ENCODE measurements around the gene NMS. TPM values are rescaled to one million over a fixed set of nuclear protein-coding genes. Genes with fewer than 3 reads are reported as not detected.

Gene NMS
- total and polyA plus RNA-seq, 2 experiments from 2014 or later, result not detected

GRCh38 chr2:100502782-100503181 is 32.5 kb downstream of the NMS start:
- H3K4me1 ChIP-seq (ENCODE audit: insufficient read depth), result no peaks in the 10 kb centered on the region
- H3K9me3 ChIP-seq (ENCODE audit: low read depth), result no peaks in the 10 kb centered on the region
- H4K20me1 ChIP-seq (ENCODE audit: insufficient read depth, poor library complexity, severe bottlenecking), result no peaks in the 10 kb centered on the region
- no peak for DNase-seq (ENCODE audit: low spot score)
- no peak for TF ChIP-seq EZH2 (IDR thresholded peaks at IDR 0.05; ENCODE audit: borderline replicate concordance)
- no peak for TF ChIP-seq EZH2phosphoT487 (IDR thresholded peaks at IDR 0.05; ENCODE audit: low read depth, severe bottlenecking, unreplicated experiment)
- no peaks in the 10 kb centered on the region for H3K27me3 ChIP-seq
- H3K9me2 ChIP-seq (replicated peaks; ENCODE audit: insufficient read depth), result no peaks in the 10 kb centered on the region
- H3K27ac ChIP-seq, result no peak overlapping the region
- WGBS (ENCODE audit: low lambda C conversion rate, missing lambda C conversion rate), result 86% methylated on average over 2 of the region's 2 CpGs
- no peak overlapping the region for H2AFZ ChIP-seq
- H3K79me2 ChIP-seq, result no peaks in the 10 kb centered on the region
- no peak overlapping the region for H3K4me2 ChIP-seq
- no peak overlapping the region for H3K4me3 ChIP-seq
- H3K36me3 ChIP-seq (replicated peaks; ENCODE audit: insufficient read depth, low read depth), result no peaks in the 10 kb centered on the region

GRCh38 chr2:100504542-100504941 is 34.3 kb downstream of the NMS start:
- H3K36me3 ChIP-seq (replicated peaks; ENCODE audit: insufficient read depth, low read depth), result no peaks in the 10 kb centered on the region
- H3K27me3 ChIP-seq, result no peaks in the 10 kb centered on the region
- H3K4me1 ChIP-seq (ENCODE audit: insufficient read depth), result no peaks in the 10 kb centered on the region
- no peak for DNase-seq (ENCODE audit: low spot score)
- H3K79me2 ChIP-seq, result no peaks in the 10 kb centered on the region
- no peak overlapping the region for H3K4me3 ChIP-seq
- TF ChIP-seq EZH2 (IDR thresholded peaks at IDR 0.05; ENCODE audit: borderline replicate concordance) (no peak), CTCF (IDR thresholded peaks at IDR 0.05; ENCODE audit: poor library complexity) (no peak), EZH2phosphoT487 (IDR thresholded peaks at IDR 0.05; ENCODE audit: low read depth, severe bottlenecking, unreplicated experiment) (no peak)
- no peak overlapping the region for H2AFZ ChIP-seq
- H3K9me2 ChIP-seq (replicated peaks; ENCODE audit: insufficient read depth), result no peaks in the 10 kb centered on the region
- H3K9me3 ChIP-seq (ENCODE audit: low read depth), result no peaks in the 10 kb centered on the region
- no peak overlapping the region for H3K4me2 ChIP-seq
- no peak overlapping the region for H3K27ac ChIP-seq
- H4K20me1 ChIP-seq (ENCODE audit: insufficient read depth, poor library complexity, severe bottlenecking), result no peaks in the 10 kb centered on the region

GRCh38 chr2:100509066-100509465 is 38.8 kb downstream of the NMS start:
- Histone ChIP-seq H3K9me2 (replicated peaks; ENCODE audit: insufficient read depth) (no peaks in the 10 kb centered on the region), H3K27ac (no peak overlapping the region), H3K4me3 (no peak overlapping the region), H3K4me2 (no peak overlapping the region), H3K27me3 (no peaks in the 10 kb centered on the region), H2AFZ (no peak overlapping the region), H3K36me3 (replicated peaks; ENCODE audit: insufficient read depth, low read depth) (no peaks in the 10 kb centered on the region), H3K9me3 (ENCODE audit: low read depth) (no peaks in the 10 kb centered on the region), H4K20me1 (ENCODE audit: insufficient read depth, poor library complexity, severe bottlenecking) (no peaks in the 10 kb centered on the region), H3K4me1 (ENCODE audit: insufficient read depth) (no peaks in the 10 kb centered on the region), H3K79me2 (no peaks in the 10 kb centered on the region)
- no peak for DNase-seq (ENCODE audit: low spot score)
- 90% methylated on average over 7 of the region's 7 CpGs for WGBS (ENCODE audit: low lambda C conversion rate, missing lambda C conversion rate)
- no peak for TF ChIP-seq CTCF (IDR thresholded peaks at IDR 0.05; ENCODE audit: poor library complexity)
- TF ChIP-seq EZH2 (IDR thresholded peaks at IDR 0.05; ENCODE audit: borderline replicate concordance), result no peak

GRCh38 chr2:100513650-100514049 is 43.4 kb downstream of the NMS start:
- Histone ChIP-seq H3K27me3 (no peaks in the 10 kb centered on the region), H3K4me1 (ENCODE audit: insufficient read depth) (no peaks in the 10 kb centered on the region), H3K79me2 (no peaks in the 10 kb centered on the region), H2AFZ (no peak overlapping the region), H3K27ac (no peak overlapping the region), H3K4me2 (no peak overlapping the region), H3K9me2 (replicated peaks; ENCODE audit: insufficient read depth) (no peaks in the 10 kb centered on the region), H3K36me3 (replicated peaks; ENCODE audit: insufficient read depth, low read depth) (no peaks in the 10 kb centered on the region), H4K20me1 (ENCODE audit: insufficient read depth, poor library complexity, severe bottlenecking) (no peaks in the 10 kb centered on the region), H3K4me3 (no peak overlapping the region), H3K9me3 (ENCODE audit: low read depth) (no peaks in the 10 kb centered on the region)
- DNase-seq (ENCODE audit: low spot score), result no peak
- 73% methylated on average over 4 of the region's 4 CpGs for WGBS (ENCODE audit: low lambda C conversion rate, missing lambda C conversion rate)
- TF ChIP-seq EZH2phosphoT487 (IDR thresholded peaks at IDR 0.05; ENCODE audit: low read depth, severe bottlenecking, unreplicated experiment), result no peak
- TF ChIP-seq EZH2 (IDR thresholded peaks at IDR 0.05; ENCODE audit: borderline replicate concordance), result no peak
- no peak for TF ChIP-seq CTCF (IDR thresholded peaks at IDR 0.05; ENCODE audit: poor library complexity)
